ENCODE measurements around the gene GARS1.

GARS1 gene

DNA sequence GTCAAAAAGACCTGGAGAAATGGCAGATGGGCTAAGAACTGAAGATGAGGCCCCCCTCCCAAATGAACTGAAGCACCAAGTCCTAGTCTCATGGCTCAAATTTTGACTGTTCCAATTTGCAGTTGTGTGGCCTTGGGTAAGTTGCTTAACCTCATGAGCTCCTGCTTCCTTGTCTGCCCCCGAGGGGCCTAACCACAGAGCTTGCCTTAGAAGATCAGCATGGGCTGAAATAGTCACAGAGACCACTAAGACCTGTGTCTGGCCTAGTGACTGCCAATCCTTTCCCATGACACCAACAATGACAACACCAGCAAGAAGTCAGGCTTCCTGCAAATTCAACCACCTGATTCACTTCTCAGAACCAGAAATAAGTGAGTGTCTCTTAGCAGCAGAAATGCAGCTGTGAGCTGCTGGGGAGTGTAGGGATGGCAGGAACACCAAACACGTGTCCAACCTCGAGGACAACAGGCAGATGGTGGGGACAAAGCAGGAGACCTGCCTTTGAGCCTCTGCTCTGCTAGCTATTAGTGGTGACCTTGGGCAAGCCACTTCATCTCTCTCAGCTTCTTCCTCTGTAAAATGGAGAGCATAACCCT, 63.9 kb downstream of the GARS1 start:
- FAIRE-seq = no peak

DNA sequence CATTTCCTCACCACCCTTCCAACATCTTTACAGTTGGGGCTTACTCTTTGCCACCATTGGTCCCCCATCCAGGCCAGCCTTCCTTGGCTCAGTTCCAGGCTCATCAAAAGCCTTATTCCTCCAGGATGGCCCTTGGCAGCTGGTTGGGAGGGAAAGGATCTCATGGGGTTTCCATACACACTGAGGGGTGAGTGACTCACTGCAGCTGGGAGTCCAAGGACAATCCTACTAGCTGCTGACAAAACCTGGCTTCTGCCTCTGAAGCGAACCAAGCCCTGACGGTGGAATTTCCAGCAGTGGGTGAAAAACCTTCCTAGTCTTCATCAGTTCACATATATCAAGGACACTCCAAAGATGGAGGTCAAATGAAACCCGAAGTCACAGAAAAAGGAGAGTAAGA, 64.6 kb downstream of the GARS1 start:
- no peak for FAIRE-seq

DNA sequence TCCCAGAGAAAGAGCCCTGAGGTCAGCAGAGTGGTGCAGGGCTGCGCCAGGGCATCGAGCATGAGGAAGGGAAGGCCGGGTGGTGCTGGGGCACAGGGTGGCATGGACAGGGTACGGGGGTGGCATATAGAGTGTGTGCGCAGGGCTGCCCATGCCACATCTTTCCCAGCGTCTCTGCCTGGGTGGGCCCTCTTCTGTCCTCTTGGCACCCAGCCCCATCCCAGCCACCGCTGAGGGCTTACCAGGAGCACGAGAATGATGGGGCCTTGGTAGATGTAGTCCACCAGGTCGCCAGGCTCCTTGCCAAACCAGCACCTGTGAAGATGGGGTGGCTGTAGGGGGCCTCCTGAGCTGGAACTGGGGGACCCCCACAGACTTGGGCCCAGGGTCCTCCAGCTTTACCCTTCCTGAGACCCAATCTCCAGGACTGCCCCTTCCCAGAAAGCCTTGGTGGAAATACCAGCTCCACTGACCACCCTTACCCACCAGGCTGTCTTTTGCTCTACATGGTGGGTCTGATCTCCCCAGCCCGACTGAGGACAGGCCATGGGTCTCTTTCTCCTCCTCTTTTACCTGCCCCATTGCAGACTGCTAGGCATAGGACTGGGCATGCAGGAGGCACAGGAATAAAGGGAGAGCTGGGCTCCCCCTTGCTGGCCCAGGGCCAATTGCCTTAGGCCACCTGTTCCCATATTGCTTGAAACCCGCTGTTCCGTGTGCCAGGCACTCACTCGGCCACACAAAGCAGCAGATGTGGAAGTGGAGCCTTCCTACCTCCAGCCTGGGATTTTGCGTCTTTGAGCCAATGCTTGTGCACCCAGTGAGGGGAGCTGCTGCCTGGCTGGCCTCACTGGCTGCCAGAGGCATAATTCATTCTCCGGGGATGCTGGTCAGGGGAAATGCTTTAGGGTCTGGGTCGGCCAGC, 65.9 kb downstream of the GARS1 start:
- FAIRE-seq = no peak

DNA sequence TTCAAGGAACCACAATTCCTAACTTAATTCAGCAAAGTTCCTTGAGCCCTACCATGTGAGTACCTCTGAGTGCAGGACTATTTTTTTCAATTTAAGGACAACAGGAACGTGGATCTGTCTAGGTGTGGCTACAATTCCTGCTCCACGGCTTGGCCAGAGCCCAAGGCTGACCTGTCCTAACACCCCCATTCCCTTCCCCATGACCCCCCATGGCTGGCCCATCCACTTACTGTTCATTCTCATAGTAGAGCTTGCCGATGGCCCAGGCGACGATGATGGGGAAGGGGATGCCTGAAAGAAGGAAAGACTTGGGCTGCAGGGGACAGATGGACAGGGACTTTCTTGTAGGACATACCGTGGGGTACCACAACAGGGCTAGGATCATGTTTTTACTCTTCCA, 67.2 kb downstream of the GARS1 start:
- FAIRE-seq = no peak

DNA sequence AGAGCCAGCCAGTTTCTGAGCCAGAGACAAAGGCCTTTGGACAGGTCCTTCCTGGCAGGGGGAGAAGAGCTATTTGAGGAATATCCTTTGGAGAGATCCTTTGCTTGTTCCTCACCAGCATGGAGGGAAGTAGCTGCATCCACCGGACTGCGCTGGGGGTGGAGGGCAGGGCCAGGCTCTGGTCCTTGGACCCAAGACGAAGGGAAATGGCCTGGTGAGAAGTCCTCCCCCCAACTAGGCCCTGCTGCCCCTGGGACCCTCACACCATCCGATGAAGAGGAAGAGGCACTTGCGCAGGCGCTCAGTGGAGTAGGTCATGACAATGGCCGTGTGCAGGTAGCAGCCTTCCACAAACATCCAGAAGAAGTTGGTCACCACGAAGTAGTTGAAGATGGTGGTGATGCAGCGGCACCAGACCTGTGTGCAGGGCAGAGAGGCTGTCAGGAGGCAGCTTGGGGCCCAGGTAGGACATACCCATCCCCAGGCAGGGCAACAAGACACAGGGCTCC, 67.8 kb downstream of the GARS1 start:
- no peak for FAIRE-seq

DNA sequence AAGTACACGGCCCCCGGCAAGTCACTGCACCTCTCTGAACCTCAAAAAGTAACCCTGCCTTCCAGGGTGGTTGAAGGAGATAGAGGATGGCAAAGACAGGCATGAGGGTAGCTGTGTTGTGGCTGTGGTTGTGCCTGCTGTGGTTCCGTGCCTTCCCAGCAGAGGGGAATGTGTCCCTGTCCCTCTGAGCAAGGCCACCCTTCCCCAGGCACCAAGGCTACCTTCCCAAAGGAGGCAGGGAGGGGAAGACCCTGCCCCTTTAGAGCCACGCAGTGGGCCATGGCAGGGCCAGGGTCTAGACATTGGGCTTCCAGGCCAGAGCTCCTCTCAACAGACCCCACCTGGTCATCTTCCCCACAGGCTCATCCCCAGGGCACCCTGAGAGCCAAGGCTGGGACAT, 68.7 kb downstream of the GARS1 start:
- FAIRE-seq = no peak

DNA sequence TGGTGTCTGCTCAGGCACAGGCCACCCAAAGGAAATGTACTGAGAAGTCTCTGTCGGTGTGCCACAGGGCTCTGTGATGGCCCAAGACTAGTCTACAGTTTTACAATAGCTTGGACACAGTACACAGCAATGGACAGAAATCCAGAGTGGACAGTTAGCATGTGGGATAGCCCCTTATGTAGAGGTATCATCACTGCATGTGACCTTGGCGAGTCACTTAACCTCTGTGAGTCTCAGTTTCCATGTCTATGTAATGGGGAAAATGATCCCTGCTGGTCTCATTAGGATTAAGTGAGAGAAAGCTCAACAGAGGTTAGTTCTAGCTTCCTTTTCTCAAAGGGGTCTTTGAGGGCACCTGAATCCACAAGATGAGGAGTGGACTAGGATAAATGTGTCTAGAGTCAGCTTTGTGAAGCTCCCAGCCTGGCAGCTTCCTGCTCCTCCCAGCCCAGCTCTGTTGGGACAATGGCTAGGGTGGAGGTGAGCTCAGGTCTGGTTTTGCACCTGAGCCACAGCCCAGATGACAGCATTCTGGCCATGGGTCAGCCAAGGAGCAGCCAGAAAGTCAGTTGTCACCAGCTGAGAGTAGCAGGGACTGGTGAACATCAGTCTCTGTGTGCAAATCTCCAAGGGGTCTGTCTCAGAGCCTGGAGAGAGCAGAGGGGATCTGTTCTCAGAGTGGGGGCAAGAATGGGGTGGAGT, 69.7 kb downstream of the GARS1 start:
- no peak for FAIRE-seq

DNA sequence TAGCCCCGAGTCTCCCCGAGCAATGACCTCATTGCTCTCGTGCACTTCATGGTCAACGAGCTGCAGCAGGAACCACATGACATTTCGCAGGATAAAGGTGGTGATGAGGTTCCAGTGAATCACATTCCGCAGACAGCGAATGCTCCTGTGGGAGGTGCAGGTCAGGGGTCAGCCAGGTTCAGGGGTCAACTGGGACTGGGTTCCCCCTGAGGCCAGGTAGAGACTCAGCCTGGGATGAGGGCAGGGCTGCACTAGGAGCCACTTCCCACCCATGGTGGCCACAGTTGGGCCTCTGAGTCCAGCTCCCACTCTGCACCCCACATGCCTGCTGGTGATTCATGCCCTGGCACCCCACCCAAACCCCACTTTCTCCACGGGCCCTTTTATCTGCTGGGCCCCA, 70.4 kb downstream of the GARS1 start:
- FAIRE-seq = no peak

DNA sequence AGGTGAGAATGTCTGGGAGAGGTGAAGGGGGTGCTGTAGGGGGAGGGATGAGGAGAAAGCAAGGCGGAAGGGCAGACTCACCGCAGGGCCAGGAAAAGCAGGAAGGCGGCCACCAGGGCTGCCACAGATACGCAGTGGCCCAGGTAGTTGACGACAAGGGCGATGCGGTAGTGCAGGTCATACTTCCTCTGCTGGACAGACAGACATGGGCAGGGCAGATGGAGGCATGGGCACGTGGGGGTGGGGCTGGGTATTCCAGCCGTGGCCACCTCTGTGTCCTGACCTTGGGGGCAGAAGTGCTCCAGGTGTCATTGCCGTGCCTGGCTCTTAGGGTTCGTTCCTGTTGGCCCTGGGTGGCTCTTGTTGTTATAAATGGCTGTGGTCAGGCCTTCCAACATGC, 70.8 kb downstream of the GARS1 start:
- FAIRE-seq = no peak

DNA sequence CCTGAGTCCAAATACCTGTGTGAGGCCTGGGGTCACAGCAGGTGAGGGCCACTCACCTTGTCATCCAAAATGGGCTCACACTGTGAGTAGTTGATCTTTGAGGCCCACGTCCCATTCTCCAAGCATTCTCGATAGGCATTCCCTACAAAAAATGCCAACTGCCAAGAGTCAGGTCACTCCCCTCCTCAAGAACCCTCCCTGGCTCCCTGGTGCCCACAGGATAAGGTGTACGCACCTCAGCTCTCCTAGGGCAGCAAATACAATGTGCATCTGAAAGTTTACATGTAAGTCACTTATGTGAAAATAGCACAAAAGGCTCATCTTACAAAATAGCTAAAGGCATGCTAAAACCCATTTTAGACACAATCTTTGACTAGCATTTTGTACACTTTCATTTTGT, 72.5 kb downstream of the GARS1 start:
- FAIRE-seq = no peak

DNA sequence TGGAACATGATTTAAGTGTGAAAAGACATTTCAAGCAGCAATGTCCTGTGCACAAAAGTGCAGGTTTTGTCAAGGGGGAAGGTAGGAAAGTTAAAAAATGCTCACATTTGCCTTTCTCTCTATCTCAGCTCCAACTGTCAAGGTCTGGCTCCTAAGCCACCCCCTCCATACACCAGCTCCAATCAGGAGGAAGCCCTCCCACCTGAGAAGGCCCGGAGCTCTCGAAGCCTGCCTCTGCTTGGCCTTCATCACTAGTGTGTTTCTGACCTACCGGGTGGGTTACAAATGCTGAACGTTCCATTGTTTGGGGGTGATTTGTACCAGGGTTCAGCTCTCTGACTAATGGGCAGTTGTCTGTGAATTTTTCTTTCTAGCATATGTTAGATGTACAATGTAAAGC, 73.4 kb downstream of the GARS1 start:
- FAIRE-seq = no peak

DNA sequence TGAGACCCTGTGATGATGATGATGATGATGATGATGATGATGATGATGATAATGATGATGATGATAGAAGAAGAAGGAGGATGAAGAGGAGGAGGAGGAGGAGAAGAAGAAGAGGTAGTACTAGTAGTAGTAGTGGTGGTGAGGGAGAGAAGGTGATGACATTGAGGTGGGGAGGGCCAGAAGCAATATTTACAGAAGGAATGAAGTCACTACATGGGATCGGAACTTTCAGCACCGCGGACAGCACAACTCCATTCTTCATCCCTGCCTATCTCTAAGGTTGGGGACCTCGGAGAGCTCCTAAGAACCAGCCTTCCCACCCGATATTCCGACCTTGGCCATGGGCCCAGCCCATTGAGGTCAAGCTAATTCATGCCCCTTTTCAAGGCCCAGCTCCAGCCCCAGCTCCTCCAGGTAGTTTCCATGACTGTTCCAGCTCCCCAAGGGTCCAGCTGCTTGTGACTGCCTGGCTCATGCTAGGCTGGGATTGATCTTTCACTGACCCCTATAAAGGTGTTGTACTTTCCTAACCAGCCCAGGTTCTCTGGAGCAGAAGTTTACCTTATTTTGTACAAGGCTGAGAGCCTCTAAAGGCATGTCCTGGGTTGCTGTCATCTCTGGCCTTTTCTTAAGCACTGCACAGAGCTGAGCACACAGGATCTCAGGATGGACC, 77.3 kb downstream of the GARS1 start:
- FAIRE-seq = no peak

DNA sequence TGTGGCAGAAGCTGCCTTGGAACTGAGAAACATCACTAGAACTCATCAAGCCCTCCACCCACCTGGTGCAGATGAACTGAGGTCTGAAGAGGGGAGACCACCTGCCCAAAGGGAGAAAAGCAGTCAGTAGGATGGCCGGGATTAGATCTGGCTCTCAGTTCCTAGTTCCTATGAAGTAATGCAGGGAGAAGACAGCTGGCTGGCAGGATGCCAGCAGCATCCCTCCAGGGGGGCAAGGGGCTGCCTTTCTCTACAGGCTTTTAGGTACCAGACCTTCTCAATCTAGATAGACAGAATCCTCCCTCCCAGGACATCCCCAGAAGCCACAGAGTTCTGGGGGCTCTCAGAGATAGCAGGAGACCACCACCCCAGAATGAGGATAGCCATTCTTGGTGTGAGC, 79.7 kb downstream of the GARS1 start:
- FAIRE-seq = no peak

DNA sequence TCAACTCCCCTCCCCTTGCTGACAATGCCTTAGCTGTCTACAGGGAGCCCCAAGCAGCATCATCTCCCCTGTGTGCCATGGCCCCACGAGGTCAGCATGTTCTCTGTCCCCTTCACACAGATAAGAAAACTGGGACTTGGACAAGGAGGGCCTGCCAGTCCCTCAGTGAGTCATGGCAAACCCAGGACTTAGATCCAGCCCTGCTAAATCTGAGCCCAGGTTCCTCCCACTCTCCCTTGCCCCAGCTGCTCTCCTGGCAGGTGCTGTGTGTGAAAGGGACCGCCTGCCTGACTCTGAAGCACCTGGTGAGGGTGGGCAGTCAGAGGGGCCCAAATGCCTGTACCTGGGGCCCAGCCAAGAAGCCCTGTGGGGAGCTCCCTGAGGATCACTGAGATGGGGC, 80.2 kb downstream of the GARS1 start:
- no peak for FAIRE-seq

DNA sequence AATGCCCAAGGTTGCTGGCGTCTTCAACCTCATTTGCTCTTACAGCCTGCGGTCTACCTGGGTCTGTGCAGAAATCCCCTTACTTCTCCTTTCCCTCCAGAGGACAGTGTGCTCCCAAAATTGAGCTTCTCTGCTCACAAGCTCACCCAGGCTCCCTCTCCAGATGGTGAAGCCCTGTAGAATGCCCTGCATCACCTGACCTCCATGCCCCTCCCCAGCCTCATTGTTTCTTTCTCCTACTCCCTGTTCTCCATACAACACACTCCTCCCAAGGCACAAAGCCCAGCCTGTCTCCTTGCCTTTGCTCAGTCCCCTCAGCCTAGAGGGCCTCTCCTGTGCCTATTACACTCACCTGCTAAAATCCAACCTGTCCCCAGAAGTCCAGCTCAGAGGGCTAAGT, 84.1 kb downstream of the GARS1 start:
- FAIRE-seq = no peak

DNA sequence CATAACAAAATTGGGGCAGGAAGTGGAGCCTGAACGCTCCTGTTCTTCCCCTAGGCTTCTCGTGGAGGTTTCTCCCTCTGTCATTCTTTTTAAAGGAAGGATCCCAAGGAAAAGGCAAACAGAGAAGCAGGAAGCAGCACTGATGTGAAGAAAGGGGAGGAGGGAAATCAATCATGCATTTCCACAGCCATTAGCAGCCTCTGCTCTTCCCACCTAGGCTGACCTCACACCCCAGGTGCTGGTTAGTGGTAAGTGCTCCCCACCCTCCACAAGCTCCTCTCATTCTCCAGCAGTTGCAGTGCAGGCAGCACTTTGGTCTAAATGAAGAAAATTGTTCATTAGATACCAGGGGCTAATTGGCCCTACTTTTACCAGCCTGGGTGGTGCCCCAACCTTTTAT, 85.0 kb downstream of the GARS1 start:
- no peak for FAIRE-seq

DNA sequence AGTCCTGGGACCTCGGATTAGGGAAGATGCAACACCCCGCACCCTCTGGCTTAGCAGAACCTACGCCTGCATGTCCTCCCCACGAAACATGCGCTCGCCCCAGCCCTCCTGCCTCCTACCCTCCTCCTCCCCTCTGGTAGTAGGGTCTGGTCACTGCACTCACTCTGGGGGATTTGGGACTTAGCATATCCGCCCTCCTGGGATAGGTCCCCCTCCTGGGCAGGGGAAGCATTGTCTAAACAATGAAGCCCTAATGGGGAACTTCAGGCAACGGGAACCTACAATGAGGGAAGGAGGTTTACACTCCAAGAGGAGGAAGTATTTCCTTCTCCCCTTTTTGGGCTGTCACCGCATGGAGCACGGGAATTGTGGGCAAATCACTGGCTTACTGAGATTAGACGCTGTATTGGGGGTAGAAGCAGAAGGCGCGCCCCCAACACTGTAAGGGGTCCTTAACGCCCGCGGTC, 86.7 kb downstream of the GARS1 start:
- FAIRE-seq = no peak

DNA sequence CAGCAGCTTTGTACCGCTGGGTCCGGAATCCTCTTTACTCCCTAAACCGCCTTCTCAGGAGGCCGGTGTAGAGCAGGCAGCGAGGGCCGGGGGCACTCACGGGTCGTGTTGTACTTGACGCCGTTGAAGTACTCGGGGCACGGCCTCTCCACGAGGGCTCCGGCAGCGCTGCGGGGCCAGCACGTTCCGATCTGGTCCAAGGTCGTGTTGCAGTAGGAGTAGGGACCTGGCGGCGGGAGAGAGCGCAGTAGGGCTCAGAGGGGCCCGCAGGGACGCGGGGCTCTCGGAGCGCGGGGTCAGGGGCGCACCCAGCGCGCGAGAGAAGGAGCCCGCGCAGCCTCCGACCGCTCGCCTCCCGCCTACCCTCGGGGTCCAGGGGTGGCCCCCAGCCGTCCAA, 87.1 kb downstream of the GARS1 start:
- no peak for FAIRE-seq

DNA sequence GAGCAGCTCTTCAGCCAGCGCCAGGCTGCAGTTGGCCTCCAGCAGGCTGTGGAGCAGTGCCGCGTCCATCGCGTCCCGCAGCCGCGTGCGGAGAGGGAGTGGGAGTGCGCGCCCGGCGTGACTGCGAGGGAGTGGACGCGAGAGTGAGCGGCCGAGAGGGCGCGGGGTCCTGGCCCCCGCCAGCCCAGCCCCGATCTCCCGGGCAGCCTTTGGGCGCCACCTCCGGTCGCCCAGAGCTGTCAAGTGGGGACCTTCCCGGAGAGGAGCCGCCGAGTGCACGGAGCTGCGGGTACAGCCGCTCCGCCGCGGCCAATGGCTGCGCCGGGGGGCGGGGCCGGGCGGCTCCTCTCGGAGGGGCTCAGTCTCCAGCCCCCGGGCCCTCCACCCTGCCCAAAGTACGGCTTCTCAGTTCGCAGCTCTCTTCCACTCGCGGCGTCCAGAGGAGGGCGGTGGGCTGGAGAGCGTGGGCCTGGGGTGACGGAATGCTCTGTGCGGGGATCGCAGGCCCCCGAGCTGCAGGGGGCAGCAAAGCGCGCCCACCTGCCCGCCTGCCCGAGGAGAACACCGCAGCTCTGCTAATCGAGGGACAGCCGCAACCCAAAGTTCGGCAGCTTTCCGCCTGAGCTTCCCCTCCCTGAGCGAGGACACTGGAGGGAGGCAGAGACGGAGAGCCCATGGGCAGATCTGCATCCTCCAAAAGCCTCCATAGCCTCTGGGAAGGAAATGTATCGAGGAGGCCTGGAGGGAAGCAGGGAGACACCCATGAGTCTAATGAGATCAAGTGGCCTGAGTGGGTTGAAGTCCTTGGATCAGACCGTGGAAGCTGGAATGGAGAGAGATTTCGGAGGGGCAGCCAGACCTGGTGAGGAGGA, 87.8 kb downstream of the GARS1 start, which contains the start of gene CRHR2:
Gene CRHR2, minus strand, starts transcription at position 245 of the 872 bp plus-strand sequence. Its CDS starts 176 bp downstream, at position 69.
- FAIRE-seq = no peak

DNA sequence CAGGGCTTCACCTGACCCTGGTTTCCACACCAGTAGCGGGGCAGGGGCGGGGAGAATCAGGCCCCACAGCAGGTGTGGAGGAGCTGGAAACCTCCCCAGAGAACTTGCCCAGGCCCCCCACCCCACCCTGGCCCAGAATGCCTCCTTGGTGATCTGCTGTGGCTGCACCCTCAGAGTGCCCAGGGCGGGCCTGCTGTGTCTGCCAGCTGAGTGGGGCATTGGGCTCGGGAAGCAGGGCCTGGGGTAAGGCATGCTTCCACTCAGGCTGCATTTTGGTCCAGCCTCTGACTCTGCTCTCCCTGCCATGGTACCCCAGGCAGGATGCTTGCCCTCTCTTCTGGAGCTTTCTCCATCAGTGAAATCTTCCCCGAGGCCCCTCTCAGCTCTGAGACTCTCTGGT, 88.6 kb downstream of the GARS1 start:
- FAIRE-seq = no peak
